K562 (cell line): ENCODE data around the gene LRP1. TPM values are rescaled to one million over a fixed set of nuclear protein-coding genes. Genes with fewer than 3 reads are reported as not detected.
A peak's percentile ranks its signal among the peaks of the same experiment; 100 is the strongest.

Experiments
- ATAC-seq: fragments of 200-7000 bp; cut with Tn5 transposase; 3 replicates; pipeline ENCODE4 v1.9.1; 2020; ENCODE audit warnings: moderate library complexity
- BruUV-seq: library from RNA; stranded (reverse); fragments of 400-500 nt; replicated peaks from 2 replicates; lab custom pipeline; 2021; lab: Mats Ljungman, UMichigan
- CTCF ChIA-PET: fragments of 300-600 bp; formaldehyde crosslinking; extraction: SDS; loops from one replicate; lab custom pipeline; 2021; ENCODE audit warnings: low intra/inter-chr PET ratio; lab: Yijun Ruan, JAX
- POLR2A ChIA-PET: fragments of 300-600, 350-650 bp; sonication (Branson Sonifier 250); formaldehyde crosslinking; extraction: SDS; loops from one replicate; lab custom pipeline; 2021; ENCODE audit warnings: antibody characterized with exemption, inconsistent platforms; lab: Yijun Ruan, JAX
- DNase-seq, 4 experiments: peaks; one replicate each; pipeline versions ENCODE4 v3.0.0 to v3.0.0-alpha.2; 2011 to 2018; ENCODE audit warnings: low spot score in 3 of 4, mixed read lengths in 3 of 4; ENCODE audit errors: extremely low read depth in 1 of 4
- FAIRE-seq: peaks from 2 replicates; lab custom pipeline; 2011; peaks lifted over from hg19 to GRCh38; lab: Jason Lieb, UNC
- H2AFZ ChIP-seq: 2 replicates; pipeline ENCODE4 v1.6.0; 2011; ENCODE audit warnings: low read depth, low read length, control low read depth, inconsistent platforms
- H3K27ac ChIP-seq: fragments of 200-600 bp; 3 replicates; pipeline ENCODE4 v1.8.0; 2011; ENCODE audit warnings: low read depth, mild to moderate bottlenecking, control low read depth, inconsistent platforms, low read length, moderate library complexity, mixed read lengths; ENCODE audit errors: extremely low read depth
- H3K27me3 ChIP-seq, 2 experiments: fragments of 300-600 bp in 1 of 2; 2 replicates in 1 of 2; 3 replicates in 1 of 2; pipeline versions ENCODE4 v1.6.0 to v1.8.0; 2011; ENCODE audit warnings: inconsistent platforms in 2 of 2, low read length in 2 of 2, mild to moderate bottlenecking in 1 of 2, mixed read lengths in 1 of 2, moderate library complexity in 1 of 2; ENCODE audit not compliant: control insufficient read depth in 2 of 2, insufficient read depth in 2 of 2
- H3K36me3 ChIP-seq: fragments of 300-600 bp; 3 replicates; pipeline ENCODE4 v1.8.0; 2011; ENCODE audit warnings: mild to moderate bottlenecking, low read length, inconsistent platforms; ENCODE audit not compliant: control insufficient read depth, insufficient read depth
- H3K4me1 ChIP-seq, 2 experiments: fragments of 200-600 bp in 1 of 2; replicated peaks in 1 of 2; 2 replicates in 1 of 2; 3 replicates in 1 of 2; pipeline versions ENCODE4 v1.5.1 to v1.8.0; 2011; ENCODE audit warnings: inconsistent platforms in 2 of 2, low read length in 2 of 2, mild to moderate bottlenecking in 1 of 2, mixed read lengths in 1 of 2, moderate library complexity in 1 of 2; ENCODE audit not compliant: control insufficient read depth in 2 of 2, insufficient read depth in 2 of 2
- H3K4me2 ChIP-seq: 2 replicates; pipeline ENCODE4 v1.6.1; 2011; ENCODE audit warnings: low read length, control low read depth, inconsistent platforms, mixed read lengths; ENCODE audit not compliant: insufficient read depth
- H3K4me3 ChIP-seq: fragments of 200-600 bp; sonication (generic), shearing (Covaris generic); 2 replicates; pipeline ENCODE4 v1.5.1; 2016; ENCODE audit warnings: control low read depth, inconsistent platforms
- H3K79me2 ChIP-seq: fragments of 200-600 bp; 3 replicates; pipeline ENCODE4 v1.8.0; 2011; ENCODE audit warnings: low read length, inconsistent platforms; ENCODE audit not compliant: control insufficient read depth, insufficient read depth
- H3K9ac ChIP-seq, 2 experiments: 2 replicates each; pipeline versions ENCODE4 v1.6.0 to v1.6.1; 2011; ENCODE audit warnings: low read depth in 2 of 2, low read length in 2 of 2, control low read depth in 1 of 2, inconsistent platforms in 1 of 2, mild to moderate bottlenecking in 1 of 2, mixed read lengths in 1 of 2; ENCODE audit not compliant: insufficient read depth in 1 of 2
- H3K9me1 ChIP-seq: one replicate; pipeline ENCODE4 v1.6.0; 2011; ENCODE audit warnings: inconsistent platforms, mild to moderate bottlenecking, low read length, moderate library complexity; ENCODE audit not compliant: control insufficient read depth, insufficient read depth
- H3K9me3 ChIP-seq: replicated peaks from 2 replicates; pipeline ENCODE4 v1.5.1; 2011; ENCODE audit warnings: low read depth, low read length, inconsistent platforms; ENCODE audit not compliant: control insufficient read depth, insufficient read depth
- H4K20me1 ChIP-seq: replicated peaks from 2 replicates; pipeline ENCODE4 v1.6.1; 2011; ENCODE audit warnings: low read length, inconsistent platforms, mixed read lengths; ENCODE audit not compliant: control insufficient read depth, insufficient read depth
- ETV5 ChIP-seq: sonication (generic); formaldehyde crosslinking; IDR thresholded peaks from 2 replicates; pipeline ENCODE4 v1.4.0; 2020; ENCODE audit warnings: low read depth, mild to moderate bottlenecking, missing genetic modification reagents
- MAZ ChIP-seq, 2 experiments: fragments of 450-650 bp in 1 of 2; sonication (generic) in 1 of 2; formaldehyde crosslinking; IDR thresholded peaks in 1 of 2; conservative IDR thresholded peaks in 1 of 2; 2 replicates each; pipeline versions ENCODE4 v1.4.0 to v1.5.0; 2020; ENCODE audit warnings: mild to moderate bottlenecking in 1 of 2, missing genetic modification reagents in 1 of 2
- NRF1 ChIP-seq, 2 experiments: fragments of 450-650 bp; IDR thresholded peaks in 1 of 2; conservative IDR thresholded peaks in 1 of 2; 2 replicates each; pipeline ENCODE4 v1.6.1; 2014; ENCODE audit warnings: mild to moderate bottlenecking in 2 of 2
- PURB ChIP-seq: sonication (generic); formaldehyde crosslinking; IDR thresholded peaks from 2 replicates; pipeline ENCODE4 v1.9.0; 2021; ENCODE audit warnings: low read depth, mild to moderate bottlenecking, missing genetic modification reagents
- RBFOX2 ChIP-seq: fragments of 200-400 bp; formaldehyde crosslinking; IDR thresholded peaks from 2 replicates; pipeline ENCODE4 v1.6.1; 2017; ENCODE audit warnings: low read depth, mild to moderate bottlenecking, low read length, moderate library complexity
- WGBS: fragments of 100-300 bp; shearing (Covaris generic); methylation state at CpG from one replicate; pipeline ENCODE4 v1.1.6; 2016; ENCODE audit warnings: low coverage, mixed read lengths; ENCODE audit not compliant: insufficient coverage; ENCODE audit errors: missing lambda C conversion rate; 5-methylcytosine and 5-hydroxymethylcytosine counted together
- in situ Hi-C: fragments of 300-500 bp; cut with MboI; formaldehyde crosslinking; loops from 4 replicates; pipeline ENCODE4 v1.15.0; 2018; ENCODE audit warnings: inconsistent platforms, mixed read lengths
- intact Hi-C: fragments of 100-400 bp; cut with micrococcal nuclease; formaldehyde crosslinking; loops from 2 replicates; pipeline ENCODE4 v1.14.2; 2022
- polyA plus RNA-seq, 8 experiments: library from polyadenylated mRNA; depleted of rRNA in 4 of 8; stranded (reverse) in 5 of 8; unstranded in 3 of 8; fragments of >200 nt; fragmentation: Nextera tagmentation in 2 of 8; fragmentation: Illumina TruSeq in 1 of 8; extraction: Ambion mirVana in 2 of 8; extraction: Trizol in 1 of 8; gene quantifications; 2 replicates each; pipeline versions ENCODE4 v1.2.1 to v1.2.3, GENCODE V29; 2011 to 2014; ENCODE audit warnings: inconsistent platforms in 1 of 8, missing spikeins in 1 of 8
- total RNA-seq, 7 experiments: library from RNA; depleted of rRNA in 6 of 7; stranded (reverse); fragments of >200 nt in 6 of 7; fragmentation: Illumina TruSeq in 2 of 7; extraction: Trizol in 2 of 7; gene quantifications; 2 replicates each; pipeline versions ENCODE4 v1.2.1 to v1.2.3, GENCODE V29; 2011 to 2021; ENCODE audit warnings: low replicate concordance in 1 of 7
- TF ChIP-seq, protein P1 (sequence below), 2 experiments: fragments of 450-650 bp; conservative IDR thresholded peaks; 2 replicates each; pipeline ENCODE4 v1.6.1; 2017; ENCODE audit warnings: mild to moderate bottlenecking in 2 of 2, moderate library complexity in 2 of 2
- TF ChIP-seq, protein P2 (sequence below): fragments of 450-650 bp; formaldehyde crosslinking; IDR thresholded peaks from 2 replicates; pipeline ENCODE4 v1.4.0; 2020; ENCODE audit warnings: mild to moderate bottlenecking, moderate library complexity
- TF ChIP-seq, protein P3 (sequence below): fragments of 450-650 bp; formaldehyde crosslinking; IDR thresholded peaks from 2 replicates; pipeline ENCODE4 v1.4.0; 2020; ENCODE audit warnings: mild to moderate bottlenecking, moderate library complexity

LRP1 gene
- total and polyA plus RNA-seq, 9 of the 15 experiments (the other 6 are each of a cell fraction or from before 2014, with no cell fraction given), result 0.04 to 0.64 (median 0.19) TPM; not detected in 2

DNA sequence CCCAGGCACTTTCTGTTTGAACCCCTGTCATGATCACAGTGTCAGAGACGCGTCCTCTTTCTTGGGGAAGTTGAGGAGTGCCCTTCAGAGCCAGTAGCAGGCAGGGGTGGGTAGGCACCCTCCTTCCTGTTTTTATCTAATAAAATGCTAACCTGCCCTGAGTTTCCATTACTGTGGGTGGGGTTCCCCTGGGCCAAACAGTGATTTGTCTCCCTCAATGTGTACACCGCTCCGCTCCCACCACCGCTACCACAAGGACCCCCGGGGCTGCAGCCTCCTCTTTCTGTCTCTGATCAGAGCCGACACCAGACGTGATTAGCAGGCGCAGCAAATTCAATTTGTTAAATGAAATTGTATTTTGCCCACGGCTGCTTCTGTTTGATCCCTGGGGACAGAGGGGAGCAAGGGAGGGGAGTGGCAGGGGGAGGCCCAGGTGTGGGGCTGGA is 106.3 kb downstream of the LRP1 start (continued):
- TF ChIP-seq, protein P1, sequence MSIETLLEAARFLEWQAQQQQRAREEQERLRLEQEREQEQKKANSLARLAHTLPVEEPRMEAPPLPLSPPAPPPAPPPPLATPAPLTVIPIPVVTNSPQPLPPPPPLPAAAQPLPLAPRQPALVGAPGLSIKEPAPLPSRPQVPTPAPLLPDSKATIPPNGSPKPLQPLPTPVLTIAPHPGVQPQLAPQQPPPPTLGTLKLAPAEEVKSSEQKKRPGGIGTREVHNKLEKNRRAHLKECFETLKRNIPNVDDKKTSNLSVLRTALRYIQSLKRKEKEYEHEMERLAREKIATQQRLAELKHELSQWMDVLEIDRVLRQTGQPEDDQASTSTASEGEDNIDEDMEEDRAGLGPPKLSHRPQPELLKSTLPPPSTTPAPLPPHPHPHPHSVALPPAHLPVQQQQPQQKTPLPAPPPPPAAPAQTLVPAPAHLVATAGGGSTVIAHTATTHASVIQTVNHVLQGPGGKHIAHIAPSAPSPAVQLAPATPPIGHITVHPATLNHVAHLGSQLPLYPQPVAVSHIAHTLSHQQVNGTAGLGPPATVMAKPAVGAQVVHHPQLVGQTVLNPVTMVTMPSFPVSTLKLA (conservative IDR thresholded peaks at IDR 0.05), result no peak

DNA sequence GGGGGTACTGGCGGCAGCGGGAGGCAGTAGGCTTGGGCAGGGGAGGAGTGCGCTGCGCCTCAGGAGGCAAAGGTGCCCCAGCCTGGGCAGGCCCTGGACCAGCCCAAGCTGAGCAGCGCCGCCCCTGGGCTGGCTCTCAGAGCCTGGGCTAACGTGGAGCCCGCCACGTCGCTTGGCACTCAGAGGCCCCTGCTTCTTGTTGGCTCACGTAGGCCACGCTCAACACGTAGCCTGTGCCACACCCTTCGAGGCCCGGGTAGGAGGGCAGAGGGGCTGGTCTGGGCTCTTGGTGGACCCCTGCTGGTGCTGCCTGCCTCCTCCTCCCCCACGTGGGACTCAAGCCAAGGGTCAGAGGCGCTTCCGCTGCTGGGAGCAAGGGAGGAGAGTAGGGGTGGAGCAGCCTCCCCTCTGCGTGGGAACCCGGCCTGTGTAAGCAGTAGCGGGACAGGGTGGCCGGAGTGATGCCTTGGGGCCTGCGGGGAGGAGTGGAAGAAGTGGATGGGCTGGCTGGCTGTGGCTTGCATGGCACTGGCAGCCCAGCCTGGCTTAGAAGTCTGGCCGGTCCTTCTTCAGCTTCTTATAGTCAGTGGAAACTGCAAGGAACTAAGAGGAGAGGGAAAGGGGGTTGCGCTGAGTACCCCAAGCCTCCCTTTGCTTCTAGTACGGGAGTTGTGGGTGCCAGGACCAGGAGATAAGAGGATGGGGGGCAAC is 106.9 kb downstream of the LRP1 start:
- intact Hi-C loops, result no loop called here
- ChIA-PET CTCF (interaction anchor here (0.7 to 6.6 kb wide), 2 partner anchors 22 to 1197 kb away, joined by 6 to 186 read pairs; partner anchors contain the start of gene NXPH4), POLR2A (interaction anchor here (0.6 to 1.1 kb wide), 2 partner anchors 12 to 21 kb away, joined by 3 read pairs; no protein-coding TSS in a partner anchor)
- no peak overlapping the region; the same call in 1 of the 2 replicates for H3K4me2 ChIP-seq
- in situ Hi-C loops, result no loop called here
- peaks cover 45 to 82% of the 10 kb centered on the region in 2 experiments for H3K4me1 ChIP-seq
- no peaks in the 10 kb centered on the region for H3K9me3 ChIP-seq
- WGBS, result 46% methylated on average over 13 of the region's 26 CpGs
- peak; percentile 64 for FAIRE-seq
- H3K36me3 ChIP-seq, result peaks cover 53% of the 10 kb centered on the region; the same call in 2 of the 3 replicates
- H3K9me1 ChIP-seq, result peaks cover 9% of the 10 kb centered on the region
- H2AFZ ChIP-seq, result no peak overlapping the region
- peaks cover 17% of the 10 kb centered on the region for H4K20me1 ChIP-seq
- peaks cover 18% of the 10 kb centered on the region for H3K79me2 ChIP-seq
- no peak overlapping the region for H3K4me3 ChIP-seq
- peak overlapping the region in 1 of 2 experiments; percentile 79; a peak in 2 of 4 replicates for H3K9ac ChIP-seq
- H3K27me3 ChIP-seq, result peaks cover 0 to 4% of the 10 kb centered on the region in 2 experiments; a peak in 1 of 5 replicates
- H3K27ac ChIP-seq, result no peak overlapping the region
- peak; percentile 52 for ATAC-seq
- BruUV-seq, result no TSS peak
- peak; percentile 69 to 81 (median 74) for DNase-seq
- peak; percentile 85 for TF ChIP-seq ETV5
- TF ChIP-seq, protein P2, sequence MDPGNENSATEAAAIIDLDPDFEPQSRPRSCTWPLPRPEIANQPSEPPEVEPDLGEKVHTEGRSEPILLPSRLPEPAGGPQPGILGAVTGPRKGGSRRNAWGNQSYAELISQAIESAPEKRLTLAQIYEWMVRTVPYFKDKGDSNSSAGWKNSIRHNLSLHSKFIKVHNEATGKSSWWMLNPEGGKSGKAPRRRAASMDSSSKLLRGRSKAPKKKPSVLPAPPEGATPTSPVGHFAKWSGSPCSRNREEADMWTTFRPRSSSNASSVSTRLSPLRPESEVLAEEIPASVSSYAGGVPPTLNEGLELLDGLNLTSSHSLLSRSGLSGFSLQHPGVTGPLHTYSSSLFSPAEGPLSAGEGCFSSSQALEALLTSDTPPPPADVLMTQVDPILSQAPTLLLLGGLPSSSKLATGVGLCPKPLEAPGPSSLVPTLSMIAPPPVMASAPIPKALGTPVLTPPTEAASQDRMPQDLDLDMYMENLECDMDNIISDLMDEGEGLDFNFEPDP (CRISPR knock-in tag), result 0 out of 2 replicates have a peak, but pooled peaks have one; percentile 16
- TF ChIP-seq RBFOX2, result peak; percentile 84
- TF ChIP-seq MAZ (CRISPR knock-in tag; conservative IDR thresholded peaks at IDR 0.05 in 1 of 2, IDR thresholded peaks at IDR 0.05 in 1 of 2), result peak; percentile 36 to 69; a peak in 3 of 4 replicates
- TF ChIP-seq, protein P3, sequence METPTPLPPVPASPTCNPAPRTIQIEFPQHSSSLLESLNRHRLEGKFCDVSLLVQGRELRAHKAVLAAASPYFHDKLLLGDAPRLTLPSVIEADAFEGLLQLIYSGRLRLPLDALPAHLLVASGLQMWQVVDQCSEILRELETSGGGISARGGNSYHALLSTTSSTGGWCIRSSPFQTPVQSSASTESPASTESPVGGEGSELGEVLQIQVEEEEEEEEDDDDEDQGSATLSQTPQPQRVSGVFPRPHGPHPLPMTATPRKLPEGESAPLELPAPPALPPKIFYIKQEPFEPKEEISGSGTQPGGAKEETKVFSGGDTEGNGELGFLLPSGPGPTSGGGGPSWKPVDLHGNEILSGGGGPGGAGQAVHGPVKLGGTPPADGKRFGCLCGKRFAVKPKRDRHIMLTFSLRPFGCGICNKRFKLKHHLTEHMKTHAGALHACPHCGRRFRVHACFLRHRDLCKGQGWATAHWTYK (CRISPR knock-in tag), result peak; percentile 72; the same call in 1 of the 2 replicates
- peak in 1 of 2 experiments; percentile 9; a peak in 1 of 4 replicates for TF ChIP-seq NRF1 (conservative IDR thresholded peaks at IDR 0.05 in 1 of 2, IDR thresholded peaks at IDR 0.05 in 1 of 2)
- TF ChIP-seq PURB (CRISPR knock-in tag), result no peak
